Measurements from ENCODE around the gene GPC5. TPM values are rescaled to one million over a fixed set of nuclear protein-coding genes. Genes with fewer than 3 reads are reported as not detected.
"Not testable (repeated sequence)": the region's sequence is repeated elsewhere in the genome, so short reads cannot be mapped to it uniquely, and the experiment has no call there.

GPC5 gene
- total and polyA plus RNA-seq, 10 donors, result 0.04 to 0.83 (median 0.26) TPM; not detected in 3

- intact Hi-C loops (cut with DNase I; ENCODE audit: low total_unique reads), result no loop called here
- H3K27ac ChIP-seq, result no peak overlapping the region
- H3K9me3 ChIP-seq, result peaks cover 0 to 6% (median 0%) of the 10 kb centered on the region in 8 donors
- no peak for DNase-seq
- TF ChIP-seq POLR2AphosphoS5 (IDR thresholded peaks at IDR 0.05) (no peak), POLR2A (IDR thresholded peaks at IDR 0.05) (no peak)
- TF ChIP-seq, protein P1, sequence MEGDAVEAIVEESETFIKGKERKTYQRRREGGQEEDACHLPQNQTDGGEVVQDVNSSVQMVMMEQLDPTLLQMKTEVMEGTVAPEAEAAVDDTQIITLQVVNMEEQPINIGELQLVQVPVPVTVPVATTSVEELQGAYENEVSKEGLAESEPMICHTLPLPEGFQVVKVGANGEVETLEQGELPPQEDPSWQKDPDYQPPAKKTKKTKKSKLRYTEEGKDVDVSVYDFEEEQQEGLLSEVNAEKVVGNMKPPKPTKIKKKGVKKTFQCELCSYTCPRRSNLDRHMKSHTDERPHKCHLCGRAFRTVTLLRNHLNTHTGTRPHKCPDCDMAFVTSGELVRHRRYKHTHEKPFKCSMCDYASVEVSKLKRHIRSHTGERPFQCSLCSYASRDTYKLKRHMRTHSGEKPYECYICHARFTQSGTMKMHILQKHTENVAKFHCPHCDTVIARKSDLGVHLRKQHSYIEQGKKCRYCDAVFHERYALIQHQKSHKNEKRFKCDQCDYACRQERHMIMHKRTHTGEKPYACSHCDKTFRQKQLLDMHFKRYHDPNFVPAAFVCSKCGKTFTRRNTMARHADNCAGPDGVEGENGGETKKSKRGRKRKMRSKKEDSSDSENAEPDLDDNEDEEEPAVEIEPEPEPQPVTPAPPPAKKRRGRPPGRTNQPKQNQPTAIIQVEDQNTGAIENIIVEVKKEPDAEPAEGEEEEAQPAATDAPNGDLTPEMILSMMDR (IDR thresholded peaks at IDR 0.05 in 8 of 11, conservative IDR thresholded peaks at IDR 0.05 in 3 of 11), result no peak
- H3K27me3 ChIP-seq (replicated peaks in 1 of 7), result no peaks in the 10 kb centered on the region
- WGBS, 5 donors, result 82 to 97% (median 85%) methylated on average over 1 of the region's 1 CpG
- no peaks in the 10 kb centered on the region for H3K4me1 ChIP-seq
- H3K4me3 ChIP-seq, result no peak overlapping the region
- no peaks in the 10 kb centered on the region for H3K36me3 ChIP-seq
Observed at GRCh38 chr13:92265408-92265807, 867.0 kb downstream of the GPC5 start.

DNA sequence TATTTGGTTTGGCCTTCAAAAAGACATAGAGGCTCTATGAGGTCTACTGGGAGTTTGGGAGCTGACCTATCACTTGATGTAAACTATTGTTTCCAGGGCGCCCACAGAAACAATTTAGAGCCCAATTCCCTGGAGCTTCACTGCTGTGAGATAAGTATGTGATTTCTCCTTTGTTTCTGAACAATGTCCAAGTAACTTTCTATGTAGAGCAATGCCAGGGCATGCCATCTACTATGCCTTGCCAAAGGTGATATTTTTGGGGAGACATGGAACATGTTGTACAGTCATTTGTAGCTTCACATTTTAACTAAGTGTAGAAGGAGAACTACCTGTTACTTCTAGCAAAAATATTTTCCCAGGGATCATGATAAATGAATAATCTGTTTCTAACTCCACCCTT is 872.6 kb downstream of the GPC5 start:
- no peak for TF ChIP-seq POLR2AphosphoS5 (IDR thresholded peaks at IDR 0.05)
- TF ChIP-seq, protein P1 (IDR thresholded peaks at IDR 0.05 in 8 of 11, conservative IDR thresholded peaks at IDR 0.05 in 3 of 11), result no peak
- TF ChIP-seq POLR2A (IDR thresholded peaks at IDR 0.05), result no peak
- 76 to 100% (median 84%) methylated on average over 1 of the region's 1 CpG for WGBS, 5 donors

DNA sequence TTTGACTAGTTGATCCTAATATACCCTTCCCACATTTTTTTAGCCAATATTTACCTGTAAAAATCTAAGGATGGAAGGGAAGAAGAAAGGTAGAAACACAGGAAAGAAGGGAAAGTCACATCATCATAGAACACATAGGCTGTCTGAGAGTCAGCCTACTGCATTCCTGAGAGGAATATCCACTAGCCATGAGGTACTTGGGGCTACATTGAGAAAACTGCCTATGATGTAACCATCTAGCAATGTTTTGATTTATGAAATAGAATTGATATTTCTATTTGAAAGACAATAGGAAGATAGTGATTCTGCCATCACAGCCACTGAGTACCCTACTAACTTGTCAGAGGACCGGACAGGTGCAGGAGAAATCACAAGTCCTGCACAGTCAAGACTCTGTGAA is 873.8 kb downstream of the GPC5 start:
- Histone ChIP-seq H3K36me3 (no peaks in the 10 kb centered on the region), H3K4me1 (no peaks in the 10 kb centered on the region), H3K27ac (no peak overlapping the region), H3K27me3 (replicated peaks in 1 of 7) (no peaks in the 10 kb centered on the region), H3K4me3 (no peak overlapping the region), H3K9me3 (peaks cover 0 to 10% (median 0%) of the 10 kb centered on the region in 8 donors)
- 88 to 95% (median 91%) methylated on average over 1 of the region's 1 CpG for WGBS, 5 donors
- intact Hi-C loops (cut with DNase I; ENCODE audit: low total_unique reads), result no loop called here
- TF ChIP-seq POLR2AphosphoS5 (IDR thresholded peaks at IDR 0.05), result no peak
- TF ChIP-seq, protein P1 (IDR thresholded peaks at IDR 0.05 in 8 of 11, conservative IDR thresholded peaks at IDR 0.05 in 3 of 11), result no peak
- TF ChIP-seq POLR2A (IDR thresholded peaks at IDR 0.05), result no peak
- no peak for DNase-seq

More for the DNA sequence above, 872.6 kb downstream of the GPC5 start:
- no peaks in the 10 kb centered on the region for H3K36me3 ChIP-seq
- no peaks in the 10 kb centered on the region for H3K4me1 ChIP-seq
- peaks cover 0 to 10% (median 0%) of the 10 kb centered on the region in 8 donors for H3K9me3 ChIP-seq
- no peak overlapping the region for H3K4me3 ChIP-seq
- no peak for DNase-seq
- intact Hi-C loops (cut with DNase I; ENCODE audit: low total_unique reads), result no loop called here
- H3K27ac ChIP-seq, result no peak overlapping the region
- no peaks in the 10 kb centered on the region for H3K27me3 ChIP-seq (replicated peaks in 1 of 7)

DNA sequence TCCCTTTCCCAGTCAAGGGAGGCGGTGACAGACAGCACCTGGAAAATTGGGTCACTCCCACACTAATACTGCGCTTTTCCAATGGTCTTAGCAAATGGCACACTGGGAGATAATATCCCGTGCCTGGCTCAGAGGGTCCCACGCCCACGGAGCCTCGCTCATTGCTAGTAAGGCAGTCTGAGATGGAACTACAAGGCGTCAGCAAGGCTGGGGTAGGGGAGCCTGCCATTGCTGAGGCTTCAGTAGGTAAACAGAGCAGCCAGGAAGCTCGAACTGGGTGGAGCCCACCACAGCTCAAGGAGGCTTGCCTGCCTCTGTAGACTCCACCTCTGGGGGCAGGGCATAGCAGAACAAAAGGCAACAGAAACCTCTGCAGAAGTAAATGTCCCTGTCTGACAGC is 882.6 kb downstream of the GPC5 start:
- DNase-seq; H3K27me3 ChIP-seq (replicated peaks in 1 of 7); intact Hi-C loops (cut with DNase I; ENCODE audit: low total_unique reads); H3K36me3 ChIP-seq; H3K4me3 ChIP-seq; H3K4me1 ChIP-seq; H3K27ac ChIP-seq: not testable (repeated sequence)
- peaks cover 0 to 48% (median 9%) of the 10 kb centered on the region in 8 donors for H3K9me3 ChIP-seq
- WGBS, 5 donors, result 68 to 81% (median 73%) methylated on average over 8 of the region's 8 CpGs

DNA sequence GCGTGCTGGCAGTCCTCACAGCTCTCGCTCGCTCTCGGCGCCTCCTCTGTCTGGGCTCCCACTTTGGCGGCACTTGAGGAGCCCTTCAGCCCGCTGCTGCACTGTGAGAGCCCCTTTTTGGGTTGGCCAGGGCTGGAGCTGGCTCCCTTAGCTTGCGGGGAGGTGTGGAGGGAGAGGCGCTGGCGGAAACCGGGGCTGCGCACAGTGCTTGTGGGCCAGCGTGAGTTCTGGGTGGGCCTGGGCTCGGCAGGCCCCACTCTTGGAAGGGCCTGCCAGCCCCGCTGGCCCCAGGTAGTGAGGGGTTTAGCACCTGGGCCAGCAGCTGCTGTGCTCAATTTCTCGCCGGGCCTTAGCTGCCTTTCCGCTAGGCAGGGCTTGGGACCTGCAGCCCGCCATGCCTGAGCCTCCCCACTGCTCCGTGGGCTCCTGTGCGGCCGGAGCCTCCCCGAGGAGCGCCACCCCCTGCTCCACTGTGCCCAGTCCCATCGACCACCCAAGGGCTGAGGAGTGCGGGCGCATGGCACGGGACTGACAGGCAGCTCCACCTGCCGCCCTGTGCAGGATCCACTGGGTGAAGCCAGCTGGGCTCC is 892.4 kb downstream of the GPC5 start:
- H3K4me3 ChIP-seq; H3K27me3 ChIP-seq (replicated peaks in 1 of 7); intact Hi-C loops (cut with DNase I; ENCODE audit: low total_unique reads); H3K36me3 ChIP-seq; H3K4me1 ChIP-seq; H3K27ac ChIP-seq: not testable (repeated sequence)
- peaks cover 0 to 75% (median 55%) of the 10 kb centered on the region in 8 donors for H3K9me3 ChIP-seq
- peak; percentile 62 for DNase-seq
- WGBS, 5 donors, result 85 to 98% (median 91%) methylated on average over 11 to 29 of the region's 29 CpGs

- DNase-seq; H3K36me3 ChIP-seq; H3K27ac ChIP-seq; H3K4me3 ChIP-seq; intact Hi-C loops (cut with DNase I; ENCODE audit: low total_unique reads); H3K4me1 ChIP-seq; H3K27me3 ChIP-seq (replicated peaks in 1 of 7): not testable (repeated sequence)
- peaks cover 0 to 59% (median 31%) of the 10 kb centered on the region in 8 donors for H3K9me3 ChIP-seq
- 81 to 93% (median 86%) methylated on average over 5 of the region's 5 CpGs for WGBS, 5 donors
Observed at GRCh38 chr13:92294533-92294932, 896.1 kb downstream of the GPC5 start.

- intact Hi-C loops (cut with DNase I; ENCODE audit: low total_unique reads); H3K4me1 ChIP-seq; DNase-seq; H3K4me3 ChIP-seq; H3K36me3 ChIP-seq; H3K27me3 ChIP-seq (replicated peaks in 1 of 7); H3K27ac ChIP-seq: not testable (repeated sequence)
- WGBS, 5 donors, result 64 to 90% (median 81%) methylated on average over 2 to 3 of the region's 3 CpGs
- peaks cover 0 to 49% (median 21%) of the 10 kb centered on the region in 8 donors for H3K9me3 ChIP-seq
Observed at GRCh38 chr13:92296154-92296671, 897.8 kb downstream of the GPC5 start.

All from spleen (tissue), 11 donors.